ENCODE data around the gene BCL2L1.

GRCh38 chr20:31643522-31643921 is 79.1 kb downstream of the BCL2L1 start:
- TF ChIP-seq POLR2AphosphoS5 (IDR thresholded peaks at IDR 0.05; ENCODE audit: low read depth, low read length) (no peak), TAF1 (IDR thresholded peaks at IDR 0.05; ENCODE audit: low read depth, low read length) (no peak), SPI1 (IDR thresholded peaks at IDR 0.05; ENCODE audit: low read depth, low read length) (no peak), POLR2A (IDR thresholded peaks at IDR 0.05; ENCODE audit: low read depth, low read length) (no peak), POU2F2 (IDR thresholded peaks at IDR 0.05; ENCODE audit: low read depth, low read length) (no peak), PAX5 (IDR thresholded peaks at IDR 0.05; ENCODE audit: insufficient read depth, low read length, severe bottlenecking) (no peak)

Measured in GM12891 (cell line).